Measurements from ENCODE around the gene RANBP1.

GRCh38 chr22:20108757-20109230, 7.1 kb upstream of the RANBP1 start:
- TF ChIP-seq EZH2 (IDR thresholded peaks at IDR 0.05; ENCODE audit: borderline replicate concordance, insufficient read depth, low read depth, low read length, poor library complexity, severe bottlenecking) (no peak), CTCF (IDR thresholded peaks at IDR 0.05) (no peak)
